WTC11 (cell line): ENCODE measurements around the gene NTNG2. TPM values are rescaled to one million over a fixed set of nuclear protein-coding genes. Genes with fewer than 3 reads are reported as not detected.

Experiments
- ATAC-seq: fragments of 200-7000 bp; cut with Tn5 transposase; 2 replicates; pipeline ENCODE4 v1.10.0; 2021; ENCODE audit warnings: mild to moderate bottlenecking, moderate library complexity
- CTCF ChIA-PET: fragments of 300-600 bp; sonication (Branson Sonifier 250); formaldehyde crosslinking; loops from one replicate; lab custom pipeline; 2021; ENCODE audit warnings: antibody characterized with exemption; lab: Charles Lee
- POLR2A ChIA-PET: fragments of 350-600 bp; sonication (Branson Sonifier 250); formaldehyde crosslinking; loops from one replicate; lab custom pipeline; 2021; ENCODE audit warnings: antibody characterized with exemption; lab: Charles Lee
- DNase-seq: peaks from one replicate; pipeline ENCODE4 v3.0.0; 2021; ENCODE audit warnings: low spot score
- H3K27ac Mint-ChIP-seq: 2 replicates; pipeline ENCODE4 v1.8.0; 2021; ENCODE audit warnings: mixed read lengths
- H3K27me3 Mint-ChIP-seq: 2 replicates; pipeline ENCODE4 v1.8.0; 2021; ENCODE audit warnings: low read depth, mild to moderate bottlenecking, moderate library complexity, mixed read lengths
- H3K36me3 Mint-ChIP-seq: 2 replicates; pipeline ENCODE4 v1.8.0; 2021; ENCODE audit warnings: mixed read lengths
- H3K4me1 Mint-ChIP-seq: 2 replicates; pipeline ENCODE4 v1.8.0; 2022; ENCODE audit warnings: mixed read lengths
- H3K4me3 Mint-ChIP-seq: 2 replicates; pipeline ENCODE4 v1.8.0; 2021; ENCODE audit warnings: mild to moderate bottlenecking, moderate library complexity, mixed read lengths
- H3K9me3 Mint-ChIP-seq: 2 replicates; pipeline ENCODE4 v1.8.0; 2021; ENCODE audit warnings: mixed read lengths
- AR ChIP-seq: fragments of 250-450 bp; sonication (Bioruptor Pico); IDR thresholded peaks from 2 replicates; pipeline ENCODE4 v1.9.0; 2021; ENCODE audit warnings: mild to moderate bottlenecking
- E2F4 ChIP-seq: sonication (generic); formaldehyde crosslinking; IDR thresholded peaks from 2 replicates; pipeline ENCODE4 v1.8.1; 2022; ENCODE audit warnings: low read depth, mild to moderate bottlenecking, moderate library complexity, missing genetic modification reagents, borderline replicate concordance
- FOXJ3 ChIP-seq: sonication (generic); formaldehyde crosslinking; IDR thresholded peaks from 2 replicates; pipeline ENCODE4 v1.9.0; 2021; ENCODE audit warnings: missing genetic modification reagents, mild to moderate bottlenecking, borderline replicate concordance
- FOXK1 ChIP-seq: sonication (generic); formaldehyde crosslinking; IDR thresholded peaks from 2 replicates; pipeline ENCODE4 v1.8.0; 2022; ENCODE audit warnings: mild to moderate bottlenecking, moderate library complexity, missing genetic modification reagents
- IRF2 ChIP-seq: sonication (generic); formaldehyde crosslinking; IDR thresholded peaks from 2 replicates; pipeline ENCODE4 v1.8.0; 2022; ENCODE audit warnings: low read depth, missing genetic modification reagents, borderline replicate concordance
- MAX ChIP-seq: sonication (generic); formaldehyde crosslinking; IDR thresholded peaks from 2 replicates; pipeline ENCODE4 v1.8.0; 2022; ENCODE audit warnings: mild to moderate bottlenecking, missing genetic modification reagents
- NFATC4 ChIP-seq: fragments of 250-450 bp; sonication (Bioruptor Pico); IDR thresholded peaks from 2 replicates; pipeline ENCODE4 v1.9.0; 2021; ENCODE audit warnings: mild to moderate bottlenecking
- NR2C2 ChIP-seq: sonication (generic); formaldehyde crosslinking; IDR thresholded peaks from 2 replicates; pipeline ENCODE4 v1.8.0; 2022; ENCODE audit warnings: mild to moderate bottlenecking, missing genetic modification reagents
- NR3C1 ChIP-seq: sonication (generic); formaldehyde crosslinking; conservative IDR thresholded peaks from 2 replicates; pipeline ENCODE4 v1.8.1; 2023; ENCODE audit warnings: low read depth, mild to moderate bottlenecking, missing genetic modification reagents
- PREB ChIP-seq: sonication (generic); formaldehyde crosslinking; IDR thresholded peaks from 2 replicates; pipeline ENCODE4 v1.8.1; 2022; ENCODE audit warnings: mild to moderate bottlenecking, missing genetic modification reagents, moderate library complexity, borderline replicate concordance
- PRRX2 ChIP-seq: fragments of 250-450 bp; sonication (Bioruptor Pico); IDR thresholded peaks from 2 replicates; pipeline ENCODE4 v1.8.0; 2021; ENCODE audit warnings: mild to moderate bottlenecking
- RELA ChIP-seq: sonication (generic); formaldehyde crosslinking; IDR thresholded peaks from 2 replicates; pipeline ENCODE4 v1.8.1; 2022; ENCODE audit warnings: missing genetic modification reagents, mild to moderate bottlenecking, borderline replicate concordance
- SMAD3 ChIP-seq: sonication (generic); formaldehyde crosslinking; IDR thresholded peaks from 2 replicates; pipeline ENCODE4 v1.8.0; 2022; ENCODE audit warnings: missing genetic modification reagents, mild to moderate bottlenecking, borderline replicate concordance
- STAT6 ChIP-seq: sonication (generic); formaldehyde crosslinking; conservative IDR thresholded peaks from 2 replicates; pipeline ENCODE4 v1.8.1; 2023; ENCODE audit warnings: mild to moderate bottlenecking, low read depth, missing genetic modification reagents, moderate library complexity
- TEAD1 ChIP-seq: sonication (generic); formaldehyde crosslinking; IDR thresholded peaks from 2 replicates; pipeline ENCODE4 v1.8.0; 2022; ENCODE audit warnings: mild to moderate bottlenecking, missing genetic modification reagents
- ZNF121 ChIP-seq: sonication (generic); formaldehyde crosslinking; IDR thresholded peaks from 2 replicates; pipeline ENCODE4 v1.8.0; 2023; ENCODE audit warnings: missing genetic modification reagents
- ZNF317 ChIP-seq: sonication (generic); formaldehyde crosslinking; IDR thresholded peaks from 2 replicates; pipeline ENCODE4 v1.8.1; 2023; ENCODE audit warnings: low read depth, mild to moderate bottlenecking, moderate library complexity, missing genetic modification reagents, borderline replicate concordance
- total RNA-seq: library from RNA; stranded (reverse); gene quantifications from 3 replicates; pipeline ENCODE4 v1.2.3, GENCODE V29; 2021
- TF ChIP-seq, protein P1 (sequence below): sonication (generic); formaldehyde crosslinking; IDR thresholded peaks from 2 replicates; pipeline ENCODE4 v1.8.0; 2022; ENCODE audit warnings: mild to moderate bottlenecking, missing genetic modification reagents
- TF ChIP-seq, protein P2 (sequence below): sonication (generic); formaldehyde crosslinking; IDR thresholded peaks from 2 replicates; pipeline ENCODE4 v1.8.0; 2023; ENCODE audit warnings: missing genetic modification reagents

Gene NTNG2
- total RNA-seq, 1 experiment from 2014 or later, result 3.1 TPM

- ChIA-PET CTCF (interaction anchor here (0.8 to 1.7 kb wide), 4 partner anchors 10 to 487 kb away, joined by 3 to 14 read pairs (median 8); no protein-coding TSS in a partner anchor), POLR2A (no interaction called here)
Measured at GRCh38 chr9:132242621-132243155, 80.8 kb downstream of the NTNG2 start.

DNA sequence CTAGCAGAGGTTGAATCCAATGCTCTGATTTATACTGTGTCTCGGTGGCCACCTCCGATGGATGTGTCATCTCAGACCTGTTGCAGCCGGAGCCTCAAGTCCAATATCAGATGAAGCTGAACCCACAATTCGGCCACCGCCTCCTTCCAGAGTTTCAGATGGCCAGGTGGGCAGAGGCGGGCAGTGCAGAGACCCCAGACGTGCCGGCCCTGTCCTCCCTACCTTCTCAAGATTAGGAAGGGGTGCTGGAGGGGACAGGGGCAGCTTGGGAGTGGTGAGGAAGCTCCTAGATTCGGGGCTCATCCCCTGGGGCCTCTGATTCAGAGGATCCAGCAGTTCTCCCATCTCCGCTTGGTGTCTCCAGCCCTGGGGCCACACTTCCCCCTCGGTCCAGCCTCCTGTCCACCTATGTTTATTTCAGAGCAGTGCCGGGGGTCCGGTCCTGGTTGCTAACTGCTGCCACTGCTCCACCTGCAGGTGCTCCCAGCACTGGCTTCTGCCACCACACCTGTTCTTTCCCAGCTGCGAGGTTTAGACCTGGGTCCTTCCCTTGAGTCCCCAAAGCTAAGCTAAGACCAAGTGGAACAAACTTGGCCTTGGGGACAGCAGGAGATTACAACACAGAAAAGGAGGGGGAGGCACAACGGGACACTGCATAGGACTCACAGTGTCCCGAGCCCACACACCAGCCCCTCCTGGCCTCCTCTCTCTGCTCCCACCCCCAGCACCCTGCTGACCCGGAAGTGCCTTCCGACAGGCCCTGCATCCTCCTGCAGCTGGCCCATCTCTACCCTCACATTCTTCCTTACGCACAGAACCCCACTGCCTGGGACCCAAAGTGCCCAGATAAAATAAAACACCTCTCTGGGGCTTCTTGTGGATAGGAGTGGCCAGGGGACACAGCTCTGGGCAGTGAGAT, 81.6 kb downstream of the NTNG2 start:
- POLR2A ChIA-PET, result no interaction called here
- TF ChIP-seq, protein P1, sequence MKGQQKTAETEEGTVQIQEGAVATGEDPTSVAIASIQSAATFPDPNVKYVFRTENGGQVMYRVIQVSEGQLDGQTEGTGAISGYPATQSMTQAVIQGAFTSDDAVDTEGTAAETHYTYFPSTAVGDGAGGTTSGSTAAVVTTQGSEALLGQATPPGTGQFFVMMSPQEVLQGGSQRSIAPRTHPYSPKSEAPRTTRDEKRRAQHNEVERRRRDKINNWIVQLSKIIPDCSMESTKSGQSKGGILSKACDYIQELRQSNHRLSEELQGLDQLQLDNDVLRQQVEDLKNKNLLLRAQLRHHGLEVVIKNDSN (CRISPR knock-in tag), result no peak
- no peak for TF ChIP-seq NR2C2
- TF ChIP-seq NFATC4 (CRISPR knock-in tag), result no peak
- no peak for TF ChIP-seq NR3C1 (CRISPR knock-in tag)
- TF ChIP-seq STAT6 (CRISPR knock-in tag), result no peak

More at GRCh38 chr9:132242621-132243155, 80.8 kb downstream of the NTNG2 start:
- H3K4me3 Mint-ChIP-seq, result peak overlapping the region; percentile 85
- no peak for ATAC-seq
- H3K27me3 Mint-ChIP-seq, result peaks cover 36% of the 10 kb centered on the region
- no peak for TF ChIP-seq E2F4 (CRISPR knock-in tag)
- TF ChIP-seq MAX, result no peak
- TF ChIP-seq FOXK1, result no peak
- TF ChIP-seq PREB (CRISPR knock-in tag), result no peak
- no peak for TF ChIP-seq FOXJ3 (CRISPR knock-in tag)
- no peak for TF ChIP-seq ZNF121 (CRISPR knock-in tag)
- no peak for TF ChIP-seq TEAD1
- TF ChIP-seq ZNF317 (CRISPR knock-in tag), result no peak
- TF ChIP-seq PRRX2 (CRISPR knock-in tag), result no peak
- TF ChIP-seq AR (CRISPR knock-in tag), result no peak
- TF ChIP-seq SMAD3, result no peak
- TF ChIP-seq RELA (CRISPR knock-in tag), result no peak
- TF ChIP-seq IRF2, result no peak
- TF ChIP-seq, protein P2, sequence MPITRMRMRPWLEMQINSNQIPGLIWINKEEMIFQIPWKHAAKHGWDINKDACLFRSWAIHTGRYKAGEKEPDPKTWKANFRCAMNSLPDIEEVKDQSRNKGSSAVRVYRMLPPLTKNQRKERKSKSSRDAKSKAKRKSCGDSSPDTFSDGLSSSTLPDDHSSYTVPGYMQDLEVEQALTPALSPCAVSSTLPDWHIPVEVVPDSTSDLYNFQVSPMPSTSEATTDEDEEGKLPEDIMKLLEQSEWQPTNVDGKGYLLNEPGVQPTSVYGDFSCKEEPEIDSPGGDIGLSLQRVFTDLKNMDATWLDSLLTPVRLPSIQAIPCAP (CRISPR knock-in tag), result no peak
- TF ChIP-seq, all 79 proteins: peak for 0
- no peaks in the 10 kb centered on the region for H3K36me3 Mint-ChIP-seq
- H3K9me3 Mint-ChIP-seq, result no peaks in the 10 kb centered on the region
- no peak overlapping the region for H3K27ac Mint-ChIP-seq
- no peak for DNase-seq
- H3K4me1 Mint-ChIP-seq, result peaks cover 27% of the 10 kb centered on the region

More for the DNA sequence above, 81.6 kb downstream of the NTNG2 start:
- DNase-seq (no peak), ATAC-seq (no peak)
- Mint-ChIP-seq H3K27ac (no peak overlapping the region), H3K36me3 (no peaks in the 10 kb centered on the region), H3K27me3 (peaks cover 36% of the 10 kb centered on the region), H3K4me1 (peaks cover 27% of the 10 kb centered on the region), H3K4me3 (peak overlapping the region; percentile 85), H3K9me3 (no peaks in the 10 kb centered on the region)
- CTCF ChIA-PET, result interaction anchor here (0.5 to 1.7 kb wide), 6 partner anchors 9 to 488 kb away, joined by 3 to 14 read pairs (median 5); no protein-coding TSS in a partner anchor
